Neural cell (in vitro differentiated cells): ENCODE data around the gene TPSD1.

Source experiments
- EP300 ChIP-seq: fragments of 450-650 bp; conservative IDR thresholded peaks from 2 replicates; pipeline ENCODE4 v1.6.1; 2014; ENCODE audit warnings: antibody characterized with exemption, mild to moderate bottlenecking, moderate library complexity; ENCODE audit not compliant: poor library complexity, severe bottlenecking
- POLR2AphosphoS5 ChIP-seq: IDR thresholded peaks from 2 replicates; pipeline ENCODE4 v1.6.1; 2012
- SMC3 ChIP-seq: fragments of 450-650 bp; conservative IDR thresholded peaks from 2 replicates; pipeline ENCODE4 v1.6.1; 2014; ENCODE audit warnings: antibody characterized with exemption, mild to moderate bottlenecking, moderate library complexity; ENCODE audit not compliant: poor library complexity

DNA sequence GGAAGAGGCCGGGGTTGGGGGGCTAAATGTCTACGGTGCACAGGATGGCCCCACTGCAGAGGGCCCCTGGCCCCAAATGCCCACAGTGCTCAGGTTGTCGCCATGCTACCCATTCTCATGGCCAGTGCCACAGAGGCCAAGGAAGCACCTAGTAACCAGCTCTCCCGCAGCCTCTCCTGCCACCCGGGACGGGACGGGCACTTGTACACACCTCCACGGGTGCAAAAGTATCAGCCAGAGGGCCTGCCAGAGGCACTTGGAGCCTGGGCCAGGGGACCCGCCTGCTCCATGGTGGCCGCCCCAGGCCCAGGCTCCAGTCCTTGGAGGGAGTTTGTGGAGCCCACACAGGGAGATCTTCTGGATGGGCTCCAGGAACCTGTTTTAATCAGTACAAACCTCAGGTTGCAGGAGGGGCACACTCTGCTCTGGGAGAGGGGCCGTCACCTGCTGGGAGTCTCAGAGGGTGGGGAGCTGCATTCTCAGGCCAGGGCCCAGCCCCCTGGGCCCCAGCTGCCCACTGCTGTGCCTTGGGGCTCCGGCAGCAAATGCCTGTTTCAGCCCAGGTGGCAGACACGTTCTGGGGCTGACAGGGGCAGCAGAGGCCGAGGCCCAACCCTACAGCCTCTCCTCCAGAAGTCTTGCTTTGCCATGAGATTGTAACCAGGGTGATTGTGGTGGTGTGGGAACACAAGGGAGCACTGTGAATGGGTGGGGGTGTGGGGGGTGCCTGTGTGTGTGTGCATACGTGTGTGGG lies 7.9 kb downstream of the TPSD1 start:
- TF ChIP-seq EP300 (no peak), POLR2AphosphoS5 (no peak), SMC3 (no peak)
